DOHH2 (cell line): ENCODE results near the gene LRRC4C.
"Not testable (repeated sequence)": the region's sequence is repeated elsewhere in the genome, so short reads cannot be mapped to it uniquely, and the experiment has no call there.

ENCODE experiments used
- EZH2phosphoT487 ChIP-seq: fragments of 200-600 bp; sonication (generic); IDR thresholded peaks from 2 replicates; pipeline ENCODE4 v1.6.1; 2017; ENCODE audit warnings: borderline replicate concordance, mild to moderate bottlenecking, antibody characterized with exemption, low read length, moderate library complexity, mixed read lengths
- TF ChIP-seq, protein P1 (sequence below): fragments of 200-600 bp; sonication (generic); IDR thresholded peaks from one replicate; pipeline ENCODE4 v1.5.1; 2014; ENCODE audit warnings: antibody characterized with exemption, mild to moderate bottlenecking, low read depth, low read length; ENCODE audit not compliant: poor library complexity, severe bottlenecking

DNA sequence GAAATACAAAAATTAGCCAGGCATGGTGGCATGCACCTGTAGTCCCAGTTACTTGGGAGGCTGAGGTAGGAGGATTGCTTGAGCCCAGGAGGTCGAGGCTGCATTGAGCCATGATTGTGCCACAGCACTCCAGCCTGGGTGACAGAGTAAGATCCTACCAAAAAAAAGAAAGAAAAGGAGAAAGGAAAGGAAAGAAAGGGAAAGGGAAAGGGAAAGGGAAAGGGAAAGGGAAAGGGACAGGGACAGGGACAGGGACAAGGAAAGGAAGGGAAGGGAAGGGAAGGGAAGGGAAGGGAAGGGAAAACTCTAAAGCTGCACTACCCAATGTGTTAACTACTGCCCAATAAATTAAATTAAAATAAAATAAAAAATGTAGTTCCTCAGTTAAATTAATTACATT lies 601.7 kb downstream of the LRRC4C start:
- TF ChIP-seq, protein P1, sequence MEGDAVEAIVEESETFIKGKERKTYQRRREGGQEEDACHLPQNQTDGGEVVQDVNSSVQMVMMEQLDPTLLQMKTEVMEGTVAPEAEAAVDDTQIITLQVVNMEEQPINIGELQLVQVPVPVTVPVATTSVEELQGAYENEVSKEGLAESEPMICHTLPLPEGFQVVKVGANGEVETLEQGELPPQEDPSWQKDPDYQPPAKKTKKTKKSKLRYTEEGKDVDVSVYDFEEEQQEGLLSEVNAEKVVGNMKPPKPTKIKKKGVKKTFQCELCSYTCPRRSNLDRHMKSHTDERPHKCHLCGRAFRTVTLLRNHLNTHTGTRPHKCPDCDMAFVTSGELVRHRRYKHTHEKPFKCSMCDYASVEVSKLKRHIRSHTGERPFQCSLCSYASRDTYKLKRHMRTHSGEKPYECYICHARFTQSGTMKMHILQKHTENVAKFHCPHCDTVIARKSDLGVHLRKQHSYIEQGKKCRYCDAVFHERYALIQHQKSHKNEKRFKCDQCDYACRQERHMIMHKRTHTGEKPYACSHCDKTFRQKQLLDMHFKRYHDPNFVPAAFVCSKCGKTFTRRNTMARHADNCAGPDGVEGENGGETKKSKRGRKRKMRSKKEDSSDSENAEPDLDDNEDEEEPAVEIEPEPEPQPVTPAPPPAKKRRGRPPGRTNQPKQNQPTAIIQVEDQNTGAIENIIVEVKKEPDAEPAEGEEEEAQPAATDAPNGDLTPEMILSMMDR = not testable (repeated sequence)
- TF ChIP-seq EZH2phosphoT487 = not testable (repeated sequence)
